Measurements from ENCODE around the gene POLR2A. TPM values are rescaled to one million over a fixed set of nuclear protein-coding genes. Genes with fewer than 3 reads are reported as not detected.

POLR2A gene
- total RNA-seq (2014; rRNA removed; shearing (Covaris generic)): 17.8 and 23.4 TPM in 2 replicates

- DNase-seq (ENCODE audit: low spot score): peak; percentile 98
These were observed at the start of gene POLR2A for GRCh38 chr17:7484067-7484918. POLR2A (plus strand) TSS chr17:7484366.

- DNase-seq (ENCODE audit: low spot score): no peak
These were observed 48.2 kb upstream of the POLR2A start for GRCh38 chr17:7435676-7436555.

DNA sequence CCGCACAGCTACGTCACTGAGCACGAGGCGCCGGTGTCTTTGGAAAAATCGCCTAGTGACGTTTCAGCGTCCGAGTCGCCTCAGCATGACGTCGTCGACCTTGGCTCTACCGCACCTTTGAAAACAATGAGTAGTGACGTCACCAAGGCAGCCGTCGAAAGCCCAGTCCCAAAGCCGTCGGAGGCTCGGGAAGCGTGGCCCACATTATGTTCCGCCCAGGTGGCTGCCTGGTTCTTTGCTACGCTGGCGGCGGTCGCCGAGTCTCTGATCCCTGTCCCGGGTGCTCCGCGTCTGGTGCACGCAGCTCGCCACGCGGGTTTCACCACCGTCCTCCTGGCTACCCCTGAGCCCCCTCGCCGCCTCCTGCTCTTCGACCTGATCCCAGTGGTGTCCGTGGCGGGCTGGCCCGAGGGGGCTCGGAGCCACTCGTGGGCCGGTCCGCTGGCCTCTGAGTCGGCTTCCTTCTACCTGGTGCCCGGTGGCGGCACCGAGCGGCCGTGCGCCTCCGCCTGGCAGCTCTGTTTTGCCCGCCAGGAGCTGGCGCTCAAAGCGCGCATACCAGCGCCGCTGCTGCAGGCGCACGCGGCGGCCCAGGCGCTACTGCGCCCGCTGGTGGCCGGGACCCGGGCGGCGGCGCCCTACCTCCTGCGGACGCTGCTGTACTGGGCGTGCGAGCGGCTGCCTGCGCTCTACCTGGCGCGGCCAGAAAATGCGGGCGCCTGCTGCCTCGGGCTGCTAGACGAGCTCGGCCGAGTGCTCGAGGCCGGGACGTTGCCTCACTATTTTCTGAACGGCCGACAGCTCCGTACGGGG, 47.4 kb upstream of the POLR2A start:
- no peak for DNase-seq (ENCODE audit: low spot score)

DNA sequence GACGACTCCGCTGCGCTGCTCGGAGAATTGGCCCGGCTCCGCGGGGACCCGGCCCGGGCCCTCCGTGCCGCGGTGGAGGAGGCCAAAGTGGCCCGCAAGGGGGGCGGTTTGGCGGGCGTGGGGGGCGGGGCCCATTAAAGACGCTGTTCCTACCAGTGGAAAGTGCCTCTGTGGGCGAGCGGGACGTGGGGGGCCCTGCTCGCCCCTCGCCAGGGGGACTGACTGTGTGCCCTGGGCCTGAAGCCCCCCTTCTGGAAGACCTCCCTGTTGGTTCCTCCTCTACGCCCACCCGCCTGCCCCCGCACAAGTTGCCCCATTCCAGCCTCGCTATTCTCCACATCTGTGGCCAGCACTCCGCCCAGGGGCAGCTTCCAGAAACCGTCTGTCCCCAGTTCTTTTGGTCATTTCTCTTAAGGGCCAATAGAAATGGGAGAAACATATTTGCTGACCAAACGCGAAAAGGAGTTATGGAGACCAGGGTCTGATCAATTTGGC, 46.8 kb upstream of the POLR2A start:
- no peak for DNase-seq (ENCODE audit: low spot score)

DNA sequence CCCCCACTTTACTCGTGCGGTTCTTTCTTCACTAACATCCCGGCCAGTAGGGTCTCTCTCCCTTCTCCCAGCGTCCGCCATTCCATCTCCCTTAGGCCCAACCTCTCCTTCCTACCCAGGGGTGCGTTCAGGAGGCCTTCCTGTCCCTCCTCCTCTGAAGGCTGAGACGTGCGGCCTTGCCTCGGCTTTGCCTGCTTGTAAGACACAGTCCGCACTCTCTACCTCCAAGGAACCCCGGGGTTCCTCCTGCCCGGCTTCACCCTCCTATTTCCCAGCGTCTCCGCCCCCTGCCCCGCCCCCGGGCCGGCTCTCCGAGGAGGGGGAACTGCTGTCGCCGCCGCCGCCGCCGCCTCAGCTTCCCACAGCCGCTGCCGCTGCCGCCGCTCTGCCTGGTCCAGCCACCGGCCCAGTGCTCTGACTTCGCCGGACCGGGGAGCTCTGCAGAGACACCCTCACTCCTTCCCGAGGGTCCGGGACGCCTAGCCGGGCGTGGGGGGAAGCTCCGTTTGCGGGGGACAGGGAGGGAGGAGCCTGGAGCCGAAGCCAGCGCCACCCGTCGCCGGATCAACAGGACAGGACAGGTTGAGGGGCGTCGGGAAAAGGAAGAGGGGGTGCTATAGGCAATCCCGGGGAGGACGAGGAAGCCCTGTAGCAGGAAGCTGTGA, 46.1 kb upstream of the POLR2A start:
- no peak for DNase-seq (ENCODE audit: low spot score)

- no peak for DNase-seq (ENCODE audit: low spot score)
These were observed 45.3 kb upstream of the POLR2A start for GRCh38 chr17:7438656-7439460.

DNA sequence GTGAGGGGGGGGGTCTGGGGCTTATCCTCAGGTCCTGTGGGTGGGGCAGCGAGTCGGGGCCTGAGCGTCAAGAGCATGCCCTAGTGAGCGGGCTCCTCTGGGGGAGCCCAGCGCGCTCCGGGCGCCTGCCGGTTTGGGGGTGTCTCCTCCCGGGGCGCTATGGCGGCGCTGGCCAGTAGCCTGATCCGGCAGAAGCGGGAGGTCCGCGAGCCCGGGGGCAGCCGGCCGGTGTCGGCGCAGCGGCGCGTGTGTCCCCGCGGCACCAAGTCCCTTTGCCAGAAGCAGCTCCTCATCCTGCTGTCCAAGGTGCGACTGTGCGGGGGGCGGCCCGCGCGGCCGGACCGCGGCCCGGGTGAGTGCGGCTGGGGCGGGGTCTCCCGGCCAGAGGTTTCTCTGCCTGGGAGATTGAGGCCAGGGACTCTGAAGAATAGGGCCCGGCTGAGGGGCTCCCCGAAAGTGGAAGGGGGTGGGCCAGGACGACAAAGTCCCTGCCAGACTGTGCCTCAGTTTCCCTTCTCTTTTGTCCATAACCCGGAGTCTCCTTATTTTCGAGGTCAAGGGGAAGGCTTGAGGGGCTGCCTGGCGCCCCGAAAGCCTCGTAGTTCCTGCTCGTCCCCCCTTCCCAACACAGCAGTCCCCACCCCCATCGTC, 44.6 kb upstream of the POLR2A start, which contains the start of gene FGF11:
TSS of gene FGF11 (plus strand) at position 51 of the 651 bp plus-strand sequence. CDS start at position 160, 109 bp downstream.
- no peak for DNase-seq (ENCODE audit: low spot score)

- DNase-seq (ENCODE audit: low spot score): no peak
These were observed 43.9 kb upstream of the POLR2A start for GRCh38 chr17:7440113-7440833.

- DNase-seq (ENCODE audit: low spot score): no peak
These were observed 43.4 kb upstream of the POLR2A start for GRCh38 chr17:7440834-7441195.

DNA sequence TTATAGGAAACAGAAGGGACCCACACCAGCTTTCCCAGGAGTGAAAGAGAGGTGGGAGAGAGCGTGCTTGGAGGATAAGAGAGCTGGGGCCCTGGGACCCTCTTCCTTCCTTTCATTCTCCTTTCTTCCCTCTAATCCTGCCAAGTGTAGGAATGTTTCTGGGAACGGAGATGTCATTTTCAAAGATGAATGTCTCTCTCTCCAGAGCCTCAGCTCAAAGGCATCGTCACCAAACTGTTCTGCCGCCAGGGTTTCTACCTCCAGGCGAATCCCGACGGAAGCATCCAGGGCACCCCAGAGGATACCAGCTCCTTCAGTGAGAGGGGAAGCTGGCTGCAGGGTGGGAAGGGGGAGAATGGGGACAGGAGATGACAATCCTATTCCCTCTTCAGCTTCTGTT, 42.9 kb upstream of the POLR2A start:
- no peak for DNase-seq (ENCODE audit: low spot score)

DNA sequence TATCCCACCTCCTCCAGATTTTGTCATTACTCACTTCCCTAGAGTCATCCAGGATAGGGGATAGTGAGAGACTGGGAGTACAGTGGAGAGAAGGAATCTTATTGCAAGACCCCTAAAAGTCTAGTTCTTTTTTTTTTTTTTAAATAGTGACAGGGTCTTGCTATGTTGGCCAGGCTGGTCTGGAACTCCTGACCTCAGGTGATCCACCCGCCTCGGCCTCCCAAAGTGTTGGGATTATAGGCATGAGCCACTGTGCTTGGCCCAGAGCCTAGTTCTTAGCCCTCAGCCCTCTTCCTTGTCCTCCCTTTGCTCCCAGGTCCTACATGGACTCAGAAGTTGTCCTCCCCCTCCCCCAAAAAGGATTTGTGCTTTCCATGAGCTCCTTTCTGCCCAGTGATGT, 42.0 kb upstream of the POLR2A start:
- DNase-seq (ENCODE audit: low spot score): no peak

- peak; percentile 46 for DNase-seq (ENCODE audit: low spot score)
These were observed 40.4 kb upstream of the POLR2A start for GRCh38 chr17:7443499-7444485.

DNA sequence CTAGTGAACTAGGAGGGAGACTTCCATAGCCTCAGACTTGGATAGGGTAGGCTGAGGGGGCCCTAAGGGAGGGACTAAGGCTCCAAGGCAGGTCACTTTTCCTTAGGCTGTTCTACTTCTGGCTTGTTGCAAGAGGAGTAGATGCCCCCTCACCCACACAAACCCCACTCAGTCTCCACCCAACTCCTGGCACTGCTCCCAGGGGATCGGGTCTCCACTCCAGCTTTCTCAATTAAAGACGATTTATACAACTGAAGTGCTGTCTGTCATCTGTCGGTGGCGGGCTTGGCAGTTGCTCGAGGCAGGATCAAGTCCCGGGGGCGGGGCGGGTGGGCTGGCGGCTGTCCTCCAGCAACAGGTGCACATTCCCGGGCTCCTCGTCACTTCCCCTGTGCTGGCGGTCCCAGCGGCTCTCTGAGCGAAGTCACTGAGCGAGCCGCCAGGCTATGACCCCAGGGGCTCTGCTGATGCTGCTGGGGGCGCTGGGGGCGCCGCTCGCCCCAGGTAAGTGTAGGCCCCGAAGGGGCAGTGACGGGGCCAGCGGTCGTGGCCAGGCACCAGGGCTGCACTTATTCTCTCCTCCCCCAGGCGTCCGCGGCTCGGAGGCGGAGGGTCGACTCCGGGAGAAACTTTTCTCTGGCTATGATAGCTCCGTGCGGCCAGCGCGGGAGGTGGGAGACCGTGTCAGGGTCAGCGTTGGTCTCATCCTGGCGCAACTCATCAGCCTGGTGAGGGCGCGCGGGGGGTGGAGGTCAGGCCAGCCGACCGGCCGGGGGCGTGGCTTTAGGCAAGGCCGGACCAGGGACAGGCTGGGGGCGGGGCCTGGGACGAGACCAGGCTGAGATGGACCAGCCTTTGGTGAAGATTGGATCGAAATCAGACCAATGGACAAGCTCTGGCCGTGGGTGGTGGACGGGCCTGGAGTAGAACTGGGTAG, 39.2 kb upstream of the POLR2A start, which contains the start of gene CHRNB1:
TSS of gene CHRNB1 (plus strand) at position 380 of the 937 bp plus-strand sequence. CDS start at position 447, 67 bp downstream.
- DNase-seq (ENCODE audit: low spot score): no peak

GRCh38 chr17:7445619-7445968, 38.6 kb upstream of the POLR2A start:
- DNase-seq (ENCODE audit: low spot score): no peak

DNA sequence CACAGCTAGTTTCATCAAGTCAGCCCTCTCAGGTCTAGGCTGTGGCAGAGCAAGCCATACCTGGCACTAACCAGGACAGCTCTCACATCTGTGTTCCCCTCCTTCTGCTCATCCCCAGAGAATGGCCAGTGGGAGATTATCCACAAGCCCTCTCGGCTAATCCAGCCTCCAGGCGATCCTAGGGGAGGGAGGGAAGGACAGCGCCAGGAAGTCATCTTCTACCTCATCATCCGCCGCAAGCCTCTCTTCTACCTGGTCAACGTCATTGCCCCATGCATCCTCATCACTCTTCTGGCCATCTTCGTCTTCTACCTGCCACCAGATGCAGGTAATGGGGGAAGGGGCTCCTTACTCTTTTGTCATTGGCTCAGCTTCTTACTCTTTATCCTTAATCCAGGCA, 35.7 kb upstream of the POLR2A start:
- no peak for DNase-seq (ENCODE audit: low spot score)

DNA sequence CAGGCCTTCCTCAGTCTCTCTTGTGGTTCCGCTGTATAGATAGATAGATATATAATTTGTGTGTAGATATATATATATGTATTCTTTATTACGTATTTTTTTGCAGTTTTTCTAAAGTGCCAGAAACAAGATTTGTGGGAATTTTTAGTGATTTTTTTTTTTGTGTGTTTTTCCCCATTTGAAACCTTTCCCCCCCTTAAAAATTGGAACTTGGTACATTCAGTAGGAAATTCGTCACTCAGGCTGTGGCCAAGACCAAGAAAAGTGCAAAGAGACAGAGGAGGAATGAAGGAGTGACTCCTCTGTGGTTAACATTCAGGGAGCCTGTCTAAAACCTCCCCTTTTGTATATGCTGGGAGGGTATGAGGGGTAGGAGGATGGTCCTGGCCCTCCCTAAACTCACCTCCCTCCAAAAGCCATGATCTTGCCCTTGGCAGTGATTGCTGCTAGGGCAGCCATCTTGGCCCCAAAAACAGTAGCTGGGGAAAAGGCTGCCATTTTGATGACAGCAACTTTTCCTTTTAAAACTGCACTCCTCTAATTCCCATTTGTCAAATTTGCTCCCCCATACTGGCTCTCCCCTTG, 24.1 kb upstream of the POLR2A start:
- no peak for DNase-seq (ENCODE audit: low spot score)
